Measurements from ENCODE around the gene REEP5.

REEP5 gene

GRCh38 chr5:112956606-112957005, 34.6 kb upstream of the REEP5 start:
- CTCF ChIA-PET, result interaction anchor here (0.7 to 0.9 kb wide), 2 partner anchors 17 to 464 kb away, joined by 3 to 5 read pairs; no protein-coding TSS in a partner anchor
- DNase-seq (ENCODE audit: extremely low spot score), result no peak
- POLR2A ChIA-PET, result no interaction called here
- no peak for TF ChIP-seq L3MBTL2 (conservative IDR thresholded peaks at IDR 0.05)

DNA sequence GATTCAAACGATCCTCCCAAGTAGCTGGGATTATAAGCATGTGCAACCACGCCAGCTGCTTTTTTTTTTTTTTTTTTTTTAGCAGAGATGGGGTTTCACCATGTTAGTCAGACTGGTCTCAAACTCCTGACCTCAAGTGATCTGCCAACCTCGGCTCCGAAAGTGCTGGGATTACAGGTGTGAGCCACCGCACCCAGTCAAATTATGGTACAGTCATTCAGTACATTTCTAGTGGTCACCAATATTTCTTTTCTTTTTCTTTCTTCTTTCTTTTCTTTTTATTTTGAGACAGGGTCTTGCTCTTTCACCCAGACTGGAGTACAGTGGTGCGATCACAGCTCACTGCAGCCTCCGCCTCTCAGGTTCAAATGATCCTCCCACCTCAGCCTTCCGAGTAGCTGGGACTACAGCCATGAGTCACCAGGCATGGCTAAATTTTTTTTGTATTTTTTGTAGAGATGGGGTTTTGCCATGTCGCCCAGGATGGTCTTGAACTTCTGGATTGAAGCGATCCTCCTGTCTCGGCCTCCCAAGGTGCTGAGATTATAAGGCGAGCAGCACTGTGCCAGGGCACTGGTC, 29.2 kb upstream of the REEP5 start:
- POLR2A ChIA-PET, result interaction anchor here (1.3 kb wide), 1 partner anchor 25 kb away, joined by 3 read pairs; the partner anchor contains the start of gene DCP2
- CTCF ChIA-PET, result no interaction called here
- TF ChIP-seq LEF1 (IDR thresholded peaks at IDR 0.05; ENCODE audit: borderline replicate concordance) (no peak), TARDBP (IDR thresholded peaks at IDR 0.05) (no peak), FOXK2 (IDR thresholded peaks at IDR 0.05) (no peak), BHLHE40 (IDR thresholded peaks at IDR 0.05; ENCODE audit: borderline replicate concordance) (no peak), ELF4 (IDR thresholded peaks at IDR 0.05) (no peak)
- TF ChIP-seq, protein P1, sequence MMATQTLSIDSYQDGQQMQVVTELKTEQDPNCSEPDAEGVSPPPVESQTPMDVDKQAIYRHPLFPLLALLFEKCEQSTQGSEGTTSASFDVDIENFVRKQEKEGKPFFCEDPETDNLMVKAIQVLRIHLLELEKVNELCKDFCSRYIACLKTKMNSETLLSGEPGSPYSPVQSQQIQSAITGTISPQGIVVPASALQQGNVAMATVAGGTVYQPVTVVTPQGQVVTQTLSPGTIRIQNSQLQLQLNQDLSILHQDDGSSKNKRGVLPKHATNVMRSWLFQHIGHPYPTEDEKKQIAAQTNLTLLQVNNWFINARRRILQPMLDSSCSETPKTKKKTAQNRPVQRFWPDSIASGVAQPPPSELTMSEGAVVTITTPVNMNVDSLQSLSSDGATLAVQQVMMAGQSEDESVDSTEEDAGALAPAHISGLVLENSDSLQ (IDR thresholded peaks at IDR 0.05), result no peak
- no peak for DNase-seq (ENCODE audit: extremely low spot score)

- TF ChIP-seq TARDBP (IDR thresholded peaks at IDR 0.05) (no peak), FOXK2 (IDR thresholded peaks at IDR 0.05) (no peak), SUZ12 (IDR thresholded peaks at IDR 0.05) (no peak), FOXM1 (IDR thresholded peaks at IDR 0.05; ENCODE audit: borderline replicate concordance) (no peak), HDGF (IDR thresholded peaks at IDR 0.05; ENCODE audit: borderline replicate concordance) (no peak), L3MBTL2 (conservative IDR thresholded peaks at IDR 0.05) (no peak), ZNF384 (IDR thresholded peaks at IDR 0.05) (no peak), SP1 (IDR thresholded peaks at IDR 0.05) (no peak), LEF1 (IDR thresholded peaks at IDR 0.05; ENCODE audit: borderline replicate concordance) (no peak), ELF4 (IDR thresholded peaks at IDR 0.05) (no peak)
- TF ChIP-seq, protein P1 (IDR thresholded peaks at IDR 0.05), result no peak
- no peak for DNase-seq (ENCODE audit: extremely low spot score)
- CTCF ChIA-PET, result no interaction called here
- POLR2A ChIA-PET, result interaction anchor here (1.2 kb wide), 1 partner anchor 28 kb away, joined by 5 read pairs; the partner anchor contains the start of gene DCP2
Measured at GRCh38 chr5:112948458-112948857, 26.4 kb upstream of the REEP5 start.

GRCh38 chr5:112940670-112941069, 18.6 kb upstream of the REEP5 start:
- no peak for DNase-seq (ENCODE audit: extremely low spot score)
- ChIA-PET CTCF (no interaction called here), POLR2A (interaction anchor here (1.8 kb wide), 1 partner anchor 36 kb away, joined by 7 read pairs; the partner anchor contains the start of gene DCP2)
- TF ChIP-seq SUZ12 (IDR thresholded peaks at IDR 0.05) (no peak), SP1 (IDR thresholded peaks at IDR 0.05) (no peak), L3MBTL2 (conservative IDR thresholded peaks at IDR 0.05) (no peak), ARNT (IDR thresholded peaks at IDR 0.05) (no peak), HDGF (IDR thresholded peaks at IDR 0.05; ENCODE audit: borderline replicate concordance) (no peak), ZNF384 (IDR thresholded peaks at IDR 0.05) (no peak), FOXM1 (IDR thresholded peaks at IDR 0.05; ENCODE audit: borderline replicate concordance) (no peak), CTBP1 (IDR thresholded peaks at IDR 0.05; ENCODE audit: borderline replicate concordance) (no peak), BHLHE40 (IDR thresholded peaks at IDR 0.05; ENCODE audit: borderline replicate concordance) (no peak), TARDBP (IDR thresholded peaks at IDR 0.05) (no peak), FOXK2 (IDR thresholded peaks at IDR 0.05) (no peak), LEF1 (IDR thresholded peaks at IDR 0.05; ENCODE audit: borderline replicate concordance) (no peak), NFRKB (IDR thresholded peaks at IDR 0.05) (no peak), FOXA1 (IDR thresholded peaks at IDR 0.05) (no peak)
- TF ChIP-seq, protein P1 (IDR thresholded peaks at IDR 0.05), result no peak

GRCh38 chr5:112938286-112938685, 16.3 kb upstream of the REEP5 start:
- no peak for TF ChIP-seq LEF1 (IDR thresholded peaks at IDR 0.05; ENCODE audit: borderline replicate concordance)
- TF ChIP-seq, protein P1 (IDR thresholded peaks at IDR 0.05), result no peak
- no peak for TF ChIP-seq FOXK2 (IDR thresholded peaks at IDR 0.05)
- TF ChIP-seq BHLHE40 (IDR thresholded peaks at IDR 0.05; ENCODE audit: borderline replicate concordance), result no peak
- TF ChIP-seq TARDBP (IDR thresholded peaks at IDR 0.05), result no peak
- no peak for TF ChIP-seq L3MBTL2 (conservative IDR thresholded peaks at IDR 0.05)
- no peak for TF ChIP-seq SP1 (IDR thresholded peaks at IDR 0.05)
- TF ChIP-seq FOXA1 (IDR thresholded peaks at IDR 0.05), result no peak
- no peak for TF ChIP-seq SUZ12 (IDR thresholded peaks at IDR 0.05)
- TF ChIP-seq CTBP1 (IDR thresholded peaks at IDR 0.05; ENCODE audit: borderline replicate concordance), result no peak
- no peak for TF ChIP-seq HDGF (IDR thresholded peaks at IDR 0.05; ENCODE audit: borderline replicate concordance)
- no peak for TF ChIP-seq ARNT (IDR thresholded peaks at IDR 0.05)
- TF ChIP-seq FOXM1 (IDR thresholded peaks at IDR 0.05; ENCODE audit: borderline replicate concordance), result no peak
- TF ChIP-seq NFRKB (IDR thresholded peaks at IDR 0.05), result no peak
- no peak for TF ChIP-seq ZNF384 (IDR thresholded peaks at IDR 0.05)
- TF ChIP-seq ELF4 (IDR thresholded peaks at IDR 0.05), result no peak
- ChIA-PET POLR2A (no interaction called here), CTCF (interaction anchor here (1.0 kb wide), 1 partner anchor 11 kb away, joined by 3 read pairs; no protein-coding TSS in a partner anchor)
- no peak for DNase-seq (ENCODE audit: extremely low spot score)

GRCh38 chr5:112935675-112936074, 13.6 kb upstream of the REEP5 start:
- TF ChIP-seq CTBP1 (IDR thresholded peaks at IDR 0.05; ENCODE audit: borderline replicate concordance), result no peak
- TF ChIP-seq ELF4 (IDR thresholded peaks at IDR 0.05), result no peak
- TF ChIP-seq, protein P1 (IDR thresholded peaks at IDR 0.05), result no peak
- TF ChIP-seq SUZ12 (IDR thresholded peaks at IDR 0.05), result no peak
- TF ChIP-seq TARDBP (IDR thresholded peaks at IDR 0.05), result no peak
- POLR2A ChIA-PET, result no interaction called here
- no peak for DNase-seq (ENCODE audit: extremely low spot score)
- CTCF ChIA-PET, result no interaction called here
